ENCODE measurements around the gene BHLHA9. TPM values are rescaled to one million over a fixed set of nuclear protein-coding genes. Genes with fewer than 3 reads are reported as not detected.
"Not testable (repeated sequence)": the region's sequence is repeated elsewhere in the genome, so short reads cannot be mapped to it uniquely, and the experiment has no call there.

BHLHA9 gene
- total RNA-seq, 4 donors from 2014 or later: not detected

DNA sequence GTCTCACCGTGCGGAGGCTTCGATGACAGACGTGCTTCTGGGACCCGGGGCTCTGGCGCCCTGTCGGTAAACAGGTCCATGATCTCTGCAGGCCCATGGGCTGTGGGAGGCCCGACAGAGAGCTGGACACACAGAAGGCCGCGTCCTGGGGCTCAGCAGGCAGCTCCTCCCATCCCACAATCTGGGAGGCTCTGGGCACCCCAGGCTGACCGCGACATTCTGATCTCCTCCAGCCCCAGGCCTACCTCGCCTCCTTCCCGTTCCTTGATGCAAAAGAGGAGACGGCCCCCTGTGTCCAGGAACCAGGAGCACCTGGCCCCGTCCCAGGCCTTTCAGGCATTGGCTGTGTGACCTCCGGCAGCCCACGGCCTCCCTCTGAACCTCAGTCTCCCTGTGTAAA lies 32.5 kb downstream of the BHLHA9 start:
- H3K27ac ChIP-seq: no peak overlapping the region
- peaks cover 4% of the 10 kb centered on the region for H3K4me1 ChIP-seq
- H3K4me3 ChIP-seq: no peak overlapping the region
- no peak for DNase-seq (ENCODE audit: low spot score in 2 of 2)
- peaks cover 58% of the 10 kb centered on the region for H3K27me3 ChIP-seq
- no peaks in the 10 kb centered on the region for H3K36me3 ChIP-seq
- H3K9me3 ChIP-seq: no peaks in the 10 kb centered on the region
- 82% methylated on average over 9 of the region's 18 CpGs for WGBS
- TF ChIP-seq EP300 (IDR thresholded peaks at IDR 0.05) (no peak), POLR2AphosphoS5 (IDR thresholded peaks at IDR 0.05) (no peak), POLR2A (IDR thresholded peaks at IDR 0.05) (no peak)
- TF ChIP-seq, protein P1, sequence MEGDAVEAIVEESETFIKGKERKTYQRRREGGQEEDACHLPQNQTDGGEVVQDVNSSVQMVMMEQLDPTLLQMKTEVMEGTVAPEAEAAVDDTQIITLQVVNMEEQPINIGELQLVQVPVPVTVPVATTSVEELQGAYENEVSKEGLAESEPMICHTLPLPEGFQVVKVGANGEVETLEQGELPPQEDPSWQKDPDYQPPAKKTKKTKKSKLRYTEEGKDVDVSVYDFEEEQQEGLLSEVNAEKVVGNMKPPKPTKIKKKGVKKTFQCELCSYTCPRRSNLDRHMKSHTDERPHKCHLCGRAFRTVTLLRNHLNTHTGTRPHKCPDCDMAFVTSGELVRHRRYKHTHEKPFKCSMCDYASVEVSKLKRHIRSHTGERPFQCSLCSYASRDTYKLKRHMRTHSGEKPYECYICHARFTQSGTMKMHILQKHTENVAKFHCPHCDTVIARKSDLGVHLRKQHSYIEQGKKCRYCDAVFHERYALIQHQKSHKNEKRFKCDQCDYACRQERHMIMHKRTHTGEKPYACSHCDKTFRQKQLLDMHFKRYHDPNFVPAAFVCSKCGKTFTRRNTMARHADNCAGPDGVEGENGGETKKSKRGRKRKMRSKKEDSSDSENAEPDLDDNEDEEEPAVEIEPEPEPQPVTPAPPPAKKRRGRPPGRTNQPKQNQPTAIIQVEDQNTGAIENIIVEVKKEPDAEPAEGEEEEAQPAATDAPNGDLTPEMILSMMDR (IDR thresholded peaks at IDR 0.05): no peak

GRCh38 chr17:1304522-1304921 lies 34.3 kb downstream of the BHLHA9 start:
- no peak for DNase-seq (ENCODE audit: low spot score in 2 of 2)
- Histone ChIP-seq H3K36me3 (no peaks in the 10 kb centered on the region), H3K27me3 (peaks cover 41% of the 10 kb centered on the region), H3K9me3 (no peaks in the 10 kb centered on the region), H3K27ac (no peak overlapping the region), H3K4me1 (no peaks in the 10 kb centered on the region), H3K4me3 (no peak overlapping the region)
- TF ChIP-seq POLR2AphosphoS5 (IDR thresholded peaks at IDR 0.05): no peak
- TF ChIP-seq, protein P1 (IDR thresholded peaks at IDR 0.05): no peak
- 70% methylated on average over 5 of the region's 5 CpGs for WGBS

DNA sequence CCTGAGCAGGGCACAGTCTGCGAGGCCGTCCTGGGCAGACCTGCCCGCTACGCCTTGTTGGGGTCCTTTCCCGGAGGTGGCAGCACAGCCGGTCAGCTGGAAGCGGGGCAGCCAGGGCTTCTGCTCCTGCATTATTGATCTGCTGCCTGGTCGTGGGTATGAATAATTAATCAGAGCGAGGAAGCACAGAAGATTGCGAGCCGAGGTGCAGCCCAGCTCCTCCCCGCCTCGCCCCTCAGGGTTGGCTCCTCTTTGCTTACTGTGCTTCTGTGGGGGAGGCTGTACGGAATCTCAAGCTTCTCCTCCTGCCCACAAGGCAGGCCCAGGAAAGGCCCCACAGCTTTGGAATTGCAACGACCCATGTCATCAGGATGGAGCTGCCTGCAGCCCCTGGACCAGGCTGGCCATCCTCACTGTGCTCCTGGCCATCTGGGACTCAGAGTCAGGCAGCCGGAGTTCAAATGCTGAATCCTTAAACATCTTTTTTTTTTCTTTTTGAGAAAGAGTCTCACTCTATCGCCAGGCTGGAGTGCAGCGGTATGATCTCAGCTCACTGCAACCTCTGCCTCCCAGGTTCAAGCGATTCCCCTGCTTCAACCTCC lies 34.8 kb downstream of the BHLHA9 start:
- Histone ChIP-seq H3K36me3 (no peaks in the 10 kb centered on the region), H3K4me1 (no peaks in the 10 kb centered on the region), H3K27ac (no peak overlapping the region), H3K4me3 (no peak overlapping the region), H3K27me3 (peaks cover 36% of the 10 kb centered on the region), H3K9me3 (no peaks in the 10 kb centered on the region)
- WGBS: 86% methylated on average over 17 of the region's 19 CpGs
- DNase-seq (ENCODE audit: low spot score in 2 of 2): no peak
- TF ChIP-seq, protein P1 (IDR thresholded peaks at IDR 0.05): no peak
- TF ChIP-seq POLR2A (IDR thresholded peaks at IDR 0.05) (no peak), POLR2AphosphoS5 (IDR thresholded peaks at IDR 0.05) (no peak), EP300 (IDR thresholded peaks at IDR 0.05) (no peak)

DNA sequence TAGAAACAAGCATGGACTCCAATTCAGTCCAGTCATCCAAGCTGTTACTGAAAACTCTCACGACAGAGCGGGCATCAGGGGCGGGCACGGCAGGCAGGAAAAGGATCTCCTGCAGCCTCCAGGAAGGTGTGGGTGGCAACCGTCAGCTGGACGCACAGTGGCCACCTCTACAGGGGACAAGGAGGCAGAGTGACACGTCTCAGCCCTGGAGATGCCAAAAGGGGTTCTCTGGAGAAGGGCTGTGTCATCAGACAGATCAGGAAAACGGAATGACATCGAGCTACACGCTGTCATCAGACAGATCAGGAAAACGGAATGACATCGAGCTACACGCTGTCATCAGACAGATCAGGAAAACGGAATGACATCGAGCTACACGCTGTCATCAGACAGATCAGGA lies 37.6 kb downstream of the BHLHA9 start:
- not testable (repeated sequence) for H3K4me1 ChIP-seq; H3K9me3 ChIP-seq; DNase-seq (ENCODE audit: low spot score in 2 of 2); H3K27ac ChIP-seq; H3K36me3 ChIP-seq; H3K4me3 ChIP-seq
- peaks cover 27% of the 10 kb centered on the region for H3K27me3 ChIP-seq
- WGBS: 66% methylated on average over 8 of the region's 16 CpGs

- TF ChIP-seq EP300 (IDR thresholded peaks at IDR 0.05): no peak
- no peak for TF ChIP-seq POLR2A (IDR thresholded peaks at IDR 0.05)
- TF ChIP-seq, protein P1 (IDR thresholded peaks at IDR 0.05): no peak
- no peak overlapping the region for H3K27ac ChIP-seq
- 71% methylated on average over 7 of the region's 9 CpGs for WGBS
- no peak for DNase-seq (ENCODE audit: low spot score in 2 of 2)
- H3K36me3 ChIP-seq: no peaks in the 10 kb centered on the region
- no peak overlapping the region for H3K4me3 ChIP-seq
- no peaks in the 10 kb centered on the region for H3K9me3 ChIP-seq
- no peaks in the 10 kb centered on the region for H3K4me1 ChIP-seq
- peaks cover 49% of the 10 kb centered on the region for H3K27me3 ChIP-seq
These were observed 42.1 kb downstream of the BHLHA9 start for GRCh38 chr17:1312261-1312870.

Data from suprapubic skin (tissue), 4 donors.